AG08395 (cell line): ENCODE measurements around the gene STRA6.

Experiments
- DNase-seq: peaks from one replicate; pipeline ENCODE4 v3.0.0; 2012; ENCODE audit warnings: mixed read lengths, low spot score

STRA6 gene

GRCh38 chr15:74131628-74132413, 70.8 kb downstream of the STRA6 start:
- DNase-seq = no peak

- no peak for DNase-seq
Observed at GRCh38 chr15:74130849-74131627, 71.5 kb downstream of the STRA6 start.

- peak; percentile 27 for DNase-seq
Observed at GRCh38 chr15:74130155-74130848, 72.3 kb downstream of the STRA6 start, which contains the start of gene ISLR2. TSS of gene ISLR2 (plus strand) at chr15:74130586. CDS start at chr15:74132755, 2,169 bp downstream.

GRCh38 chr15:74129586-74130154, 72.9 kb downstream of the STRA6 start:
- no peak for DNase-seq
